Stomach (tissue), 9 donors: ENCODE measurements around the gene GMEB2. TPM values are rescaled to one million over a fixed set of nuclear protein-coding genes. Genes with fewer than 3 reads are reported as not detected.
A peak's percentile ranks its signal among the peaks of the same experiment; 100 is the strongest.

ENCODE experiments used
- DNase-seq, 2 donors: peaks; one replicate each; pipeline versions ENCODE4 v3.0.0 to v3.0.0-alpha.2; 2013 to 2019
- H3K27ac ChIP-seq, 5 donors: fragments of 200-600 bp in 4 of 5; sonication (generic) in 4 of 5; one replicate each; pipeline ENCODE4 v1.5.1; 2013 to 2019; ENCODE audit warnings: mild to moderate bottlenecking in 1 of 5, moderate library complexity in 1 of 5
- H3K27me3 ChIP-seq, 3 donors: fragments of 200-600 bp; sonication (generic); one replicate each; pipeline ENCODE4 v1.5.1; 2017 to 2019; ENCODE audit warnings: mixed run types in 1 of 3
- H3K36me3 ChIP-seq, 4 donors: fragments of 200-600 bp; sonication (generic); 1 replicate in 3 of 4; 2 replicates in 1 of 4; pipeline ENCODE4 v1.5.1; 2016 to 2019
- H3K4me1 ChIP-seq, 4 donors: fragments of 200-600 bp; sonication (generic); one replicate each; pipeline ENCODE4 v1.5.1; 2016 to 2019
- H3K4me3 ChIP-seq, 4 donors: fragments of 200-600 bp; sonication (generic) in 3 of 4; one replicate each; pipeline ENCODE4 v1.5.1; 2016 to 2019; ENCODE audit warnings: mild to moderate bottlenecking in 1 of 4
- H3K9me3 ChIP-seq, 4 donors: fragments of 200-600 bp; sonication (generic); one replicate each; pipeline ENCODE4 v1.5.1; 2016 to 2019
- CTCF ChIP-seq, 7 experiments: fragments of 450-650 bp in 4 of 7; fragments of 200-600 bp in 3 of 7; sonication (generic) in 3 of 7; IDR thresholded peaks; one replicate each; pipeline ENCODE4 v1.5.1; 2016 to 2019; ENCODE audit warnings: antibody characterized with exemption in 7 of 7, control low read depth in 2 of 7, mild to moderate bottlenecking in 1 of 7
- EP300 ChIP-seq: sonication (generic); formaldehyde crosslinking; IDR thresholded peaks from one replicate; pipeline ENCODE4 v1.6.1; 2017; ENCODE audit warnings: antibody characterized with exemption
- POLR2A ChIP-seq, 4 donors: fragments of 450-650 bp; IDR thresholded peaks; one replicate each; pipeline ENCODE4 v1.6.1; 2016; ENCODE audit warnings: antibody characterized with exemption in 4 of 4, control low read depth in 2 of 4, mild to moderate bottlenecking in 1 of 4, moderate library complexity in 1 of 4
- POLR2AphosphoS5 ChIP-seq, 3 donors: sonication (generic); formaldehyde crosslinking; IDR thresholded peaks; one replicate each; pipeline ENCODE4 v1.6.1; 2016; ENCODE audit warnings: antibody characterized with exemption in 3 of 3
- WGBS, 5 donors: extraction: QIAGEN DNeasy Blood & Tissue Kit in 3 of 5; methylation state at CpG; one replicate each; pipeline versions ENCODE4 v1.1.5 to v1.1.7; 2013 to 2018; 5-methylcytosine and 5-hydroxymethylcytosine counted together
- intact Hi-C: fragments of 100-400 bp; cut with DNase I; formaldehyde crosslinking; loops from one replicate; pipeline ENCODE4 v1.15.1; 2023; ENCODE audit warnings: low total_unique reads
- polyA plus RNA-seq, 3 donors: library from polyadenylated mRNA; stranded (reverse); fragments of 200-250 nt; gene quantifications; one replicate each; pipeline ENCODE4 v1.2.3, GENCODE V29; 2013
- total RNA-seq, 5 donors: library from RNA; depleted of rRNA; stranded (reverse); fragments of >200 nt; gene quantifications; one replicate each; pipeline versions ENCODE4 v1.1.0 to v1.2.3, GENCODE V29; 2014 to 2016
- donor health status: healthy with polysubstance abuse.
- donor health status: Bipolar disorder and iron deficiency.
- donor health status: healthy.

The GMEB2 gene
- total and polyA plus RNA-seq, 8 donors, result 1.8 to 20.4 (median 7.5) TPM

- WGBS, 5 donors, result 85 to 91% (median 90%) methylated on average over 15 of the region's 15 CpGs
- peak in 1 of 2 donors; percentile 44 for DNase-seq
These were observed 2.4 kb downstream of the GMEB2 start for GRCh38 chr20:63624486-63624885.

GRCh38 chr20:63622732-63623131 lies 4.2 kb downstream of the GMEB2 start:
- TF ChIP-seq EP300 (no peak), CTCF (IDR thresholded peaks at IDR 0.05) (no peak), POLR2A (IDR thresholded peaks at IDR 0.05) (no peak), POLR2AphosphoS5 (IDR thresholded peaks at IDR 0.05) (no peak)
- Histone ChIP-seq H3K27me3 (no peaks in the 10 kb centered on the region), H3K27ac (no peak overlapping the region), H3K4me3 (no peak overlapping the region), H3K4me1 (peaks cover 4 to 27% (median 14%) of the 10 kb centered on the region in 4 donors), H3K36me3 (peaks cover 0 to 20% (median 18%) of the 10 kb centered on the region in 4 donors), H3K9me3 (no peaks in the 10 kb centered on the region)
- 91 to 98% (median 96%) methylated on average over 13 to 14 of the region's 14 CpGs for WGBS, 5 donors
- no peak for DNase-seq
- intact Hi-C loops, result no loop called here

More at GRCh38 chr20:63624486-63624885, 2.4 kb downstream of the GMEB2 start:
- peaks cover 17 to 44% (median 32%) of the 10 kb centered on the region in 4 donors for H3K4me1 ChIP-seq
- H3K4me3 ChIP-seq, result no peak overlapping the region
- TF ChIP-seq POLR2A (IDR thresholded peaks at IDR 0.05) (no peak), EP300 (no peak), POLR2AphosphoS5 (IDR thresholded peaks at IDR 0.05) (no peak), CTCF (IDR thresholded peaks at IDR 0.05) (no peak)
- peaks cover 0 to 3% (median under 1%) of the 10 kb centered on the region in 4 donors for H3K36me3 ChIP-seq
- intact Hi-C loops, result no loop called here
- H3K27me3 ChIP-seq, result no peaks in the 10 kb centered on the region
- no peaks in the 10 kb centered on the region for H3K9me3 ChIP-seq
- H3K27ac ChIP-seq, result no peak overlapping the region

GRCh38 chr20:63622096-63622495 lies 4.8 kb downstream of the GMEB2 start:
- Histone ChIP-seq H3K9me3 (no peaks in the 10 kb centered on the region), H3K36me3 (peaks cover 0 to 27% (median 24%) of the 10 kb centered on the region in 4 donors), H3K27ac (no peak overlapping the region), H3K4me1 (peaks cover 0 to 22% (median 13%) of the 10 kb centered on the region in 4 donors), H3K4me3 (no peak overlapping the region), H3K27me3 (no peaks in the 10 kb centered on the region)
- DNase-seq, result no peak
- 90 to 96% (median 94%) methylated on average over 4 of the region's 4 CpGs for WGBS, 5 donors
- TF ChIP-seq POLR2AphosphoS5 (IDR thresholded peaks at IDR 0.05) (no peak), POLR2A (IDR thresholded peaks at IDR 0.05) (no peak), EP300 (no peak), CTCF (IDR thresholded peaks at IDR 0.05) (no peak)
- intact Hi-C loops, result no loop called here

GRCh38 chr20:63620991-63621390 lies 5.9 kb downstream of the GMEB2 start:
- intact Hi-C loops, result no loop called here
- 60 to 78% (median 71%) methylated on average over 8 of the region's 8 CpGs for WGBS, 5 donors

More at GRCh38 chr20:63620991-63621390, 5.9 kb downstream of the GMEB2 start:
- Histone ChIP-seq H3K4me1 (peaks cover 0 to 20% (median 12%) of the 10 kb centered on the region in 4 donors), H3K27me3 (no peaks in the 10 kb centered on the region), H3K9me3 (no peaks in the 10 kb centered on the region), H3K27ac (no peak overlapping the region), H3K4me3 (no peak overlapping the region), H3K36me3 (peaks cover 0 to 38% (median 35%) of the 10 kb centered on the region in 4 donors)
- TF ChIP-seq CTCF (IDR thresholded peaks at IDR 0.05), result no peak
- TF ChIP-seq POLR2AphosphoS5 (IDR thresholded peaks at IDR 0.05), result no peak
- TF ChIP-seq POLR2A (IDR thresholded peaks at IDR 0.05), result no peak
- no peak for TF ChIP-seq EP300
- no peak for DNase-seq
